Epithelial cell of esophagus (primary cell): ENCODE results near the gene ADAT1.

ENCODE experiments used
- DNase-seq: peaks from one replicate; pipeline ENCODE4 v3.0.0; 2010; ENCODE audit warnings: low read depth
- H3K4me3 ChIP-seq: 2 replicates; pipeline ENCODE4 v1.5.1; 2011; ENCODE audit warnings: mild to moderate bottlenecking, low read length, control low read depth
- TF ChIP-seq, protein P1 (sequence below): IDR thresholded peaks from 2 replicates; pipeline ENCODE4 v1.5.1; 2011; ENCODE audit warnings: low read depth, mild to moderate bottlenecking, low read length, control low read depth, inconsistent platforms; ENCODE audit not compliant: insufficient read depth; ENCODE audit errors: missing control alignments

The ADAT1 gene

GRCh38 chr16:75632857-75633256 is 9.8 kb upstream of the ADAT1 start:
- TF ChIP-seq, protein P1, sequence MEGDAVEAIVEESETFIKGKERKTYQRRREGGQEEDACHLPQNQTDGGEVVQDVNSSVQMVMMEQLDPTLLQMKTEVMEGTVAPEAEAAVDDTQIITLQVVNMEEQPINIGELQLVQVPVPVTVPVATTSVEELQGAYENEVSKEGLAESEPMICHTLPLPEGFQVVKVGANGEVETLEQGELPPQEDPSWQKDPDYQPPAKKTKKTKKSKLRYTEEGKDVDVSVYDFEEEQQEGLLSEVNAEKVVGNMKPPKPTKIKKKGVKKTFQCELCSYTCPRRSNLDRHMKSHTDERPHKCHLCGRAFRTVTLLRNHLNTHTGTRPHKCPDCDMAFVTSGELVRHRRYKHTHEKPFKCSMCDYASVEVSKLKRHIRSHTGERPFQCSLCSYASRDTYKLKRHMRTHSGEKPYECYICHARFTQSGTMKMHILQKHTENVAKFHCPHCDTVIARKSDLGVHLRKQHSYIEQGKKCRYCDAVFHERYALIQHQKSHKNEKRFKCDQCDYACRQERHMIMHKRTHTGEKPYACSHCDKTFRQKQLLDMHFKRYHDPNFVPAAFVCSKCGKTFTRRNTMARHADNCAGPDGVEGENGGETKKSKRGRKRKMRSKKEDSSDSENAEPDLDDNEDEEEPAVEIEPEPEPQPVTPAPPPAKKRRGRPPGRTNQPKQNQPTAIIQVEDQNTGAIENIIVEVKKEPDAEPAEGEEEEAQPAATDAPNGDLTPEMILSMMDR: no peak

GRCh38 chr16:75630052-75630451 is 7.0 kb upstream of the ADAT1 start:
- no peak overlapping the region for H3K4me3 ChIP-seq
- no peak for DNase-seq
- TF ChIP-seq, protein P1: no peak

More at GRCh38 chr16:75632857-75633256, 9.8 kb upstream of the ADAT1 start:
- H3K4me3 ChIP-seq: no peak overlapping the region
- no peak for DNase-seq

- DNase-seq: no peak
- TF ChIP-seq, protein P1: no peak
These were observed 6.1 kb upstream of the ADAT1 start for GRCh38 chr16:75629132-75629531.

DNA sequence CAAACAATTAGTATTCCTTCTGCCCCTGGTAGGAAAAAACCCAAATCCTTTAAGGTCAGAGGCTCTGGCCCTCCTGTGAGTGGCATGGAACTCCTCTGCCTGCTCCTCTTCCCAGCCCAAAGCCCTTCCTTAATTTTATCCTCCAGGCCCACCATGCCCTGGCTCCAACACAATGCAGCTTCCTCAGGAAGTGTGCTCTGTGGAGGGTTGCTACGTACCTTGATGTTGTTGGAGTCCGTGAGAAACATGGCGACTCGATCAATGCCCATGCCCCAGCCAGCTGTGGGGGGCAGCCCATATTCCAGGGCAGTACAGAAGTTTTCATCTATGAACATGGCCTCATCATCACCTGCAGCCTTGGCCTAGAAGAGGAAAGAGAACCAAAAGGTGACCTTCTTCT is 5.3 kb upstream of the ADAT1 start:
- TF ChIP-seq, protein P1: no peak
- no peak overlapping the region for H3K4me3 ChIP-seq
- no peak for DNase-seq

More at GRCh38 chr16:75629132-75629531, 6.1 kb upstream of the ADAT1 start:
- no peak overlapping the region for H3K4me3 ChIP-seq

DNA sequence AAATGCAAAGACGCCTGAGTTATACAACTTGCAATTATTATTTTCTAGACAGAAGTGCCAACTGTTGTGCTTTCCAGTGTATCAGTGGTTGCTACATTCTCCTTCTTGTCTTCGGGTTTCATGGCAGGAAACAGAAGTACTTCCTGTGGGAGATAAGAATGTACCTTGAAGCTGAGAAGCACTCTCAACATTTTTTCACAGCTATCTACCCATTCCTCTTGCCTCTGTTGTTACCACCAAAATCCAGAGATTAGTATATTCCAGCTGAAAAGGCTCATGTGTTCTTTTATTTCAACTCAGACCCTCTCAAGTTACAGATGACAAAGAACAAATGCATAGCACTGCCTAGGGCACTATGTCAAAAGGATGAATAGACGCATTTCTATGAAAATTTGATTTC is 4.8 kb upstream of the ADAT1 start:
- TF ChIP-seq, protein P1: no peak
- no peak overlapping the region for H3K4me3 ChIP-seq

DNA sequence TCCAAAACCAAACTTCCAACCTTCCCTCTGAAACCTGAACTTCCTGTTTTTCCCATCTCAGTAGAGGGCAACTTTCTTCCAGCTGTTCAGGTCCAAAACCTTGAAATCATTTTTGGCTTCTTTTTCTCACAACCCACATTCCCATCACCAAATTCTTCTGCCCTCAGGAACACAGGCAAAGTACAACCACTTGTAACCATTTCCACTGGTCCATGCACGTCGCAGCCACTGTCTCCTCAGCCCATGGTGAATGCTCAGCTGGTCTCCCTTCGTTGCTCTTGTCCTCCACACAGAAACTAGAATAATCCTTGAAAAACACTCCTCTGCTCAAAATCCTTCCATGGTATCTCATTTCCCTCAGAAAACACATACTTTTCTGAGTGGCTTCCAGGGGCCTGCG is 3.7 kb upstream of the ADAT1 start:
- DNase-seq: no peak
- TF ChIP-seq, protein P1: no peak
- H3K4me3 ChIP-seq: no peak overlapping the region

More for the DNA sequence above, 4.8 kb upstream of the ADAT1 start:
- no peak for DNase-seq

DNA sequence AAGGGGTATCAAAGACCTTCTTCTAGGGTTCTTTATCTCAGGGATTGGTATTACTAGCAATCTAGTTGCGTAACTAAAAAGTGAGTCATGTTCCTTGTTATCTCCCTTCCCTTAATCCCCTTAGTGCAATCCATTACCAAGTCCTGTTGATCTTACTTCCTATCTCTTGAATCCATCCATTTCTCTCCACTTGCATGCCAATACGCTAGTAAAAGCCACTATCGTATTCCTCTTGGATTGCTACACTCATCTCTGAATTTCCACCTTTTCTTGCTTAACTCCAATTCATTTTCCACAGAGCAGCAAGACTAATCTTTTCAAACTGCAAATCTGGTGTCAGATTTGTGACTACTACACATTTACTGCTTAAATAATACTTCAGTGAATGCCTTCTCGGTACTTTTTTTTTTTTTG is 1.8 kb upstream of the ADAT1 start:
- peak; percentile 59 for DNase-seq
- TF ChIP-seq, protein P1: no peak
- H3K4me3 ChIP-seq: no peak overlapping the region
